CD4-positive, alpha-beta T cell (primary cell): ENCODE measurements around the gene SEMA3D. TPM values are rescaled to one million over a fixed set of nuclear protein-coding genes. Genes with fewer than 3 reads are reported as not detected.

Source experiments
- ATAC-seq: fragments of 200-7000 bp; cut with Tn5 transposase; one replicate; pipeline ENCODE4 v1.10.0; 2022; ENCODE audit warnings: mild to moderate bottlenecking; ENCODE audit not compliant: poor library complexity
- CTCF ChIA-PET: fragments of 350-600 bp; sonication (Branson Sonifier 250); formaldehyde crosslinking; loops from one replicate; lab custom pipeline; 2021; ENCODE audit warnings: antibody characterized with exemption, inconsistent platforms; lab: Charles Lee
- POLR2A ChIA-PET: fragments of 350-600 bp; sonication (Branson Sonifier 250); formaldehyde crosslinking; loops from one replicate; lab custom pipeline; 2021; ENCODE audit warnings: antibody characterized with exemption, inconsistent platforms; lab: Charles Lee
- DNase-seq, 14 experiments: peaks; one replicate each; pipeline ENCODE4 v3.0.0-alpha.2; 2013 to 2020; ENCODE audit warnings: mixed read lengths in 2 of 14
- H3K27ac ChIP-seq, 2 donors: one replicate each; pipeline versions ENCODE4 v1.5.1 to v1.7.0; 2013; ENCODE audit warnings: low read length in 2 of 2, low read depth in 1 of 2, mild to moderate bottlenecking in 1 of 2
- H3K27me3 ChIP-seq, 2 experiments: 1 replicate in 1 of 2; 2 replicates in 1 of 2; pipeline versions ENCODE4 v1.6.1 to v1.7.0; 2013; ENCODE audit warnings: low read length in 2 of 2, control low read depth in 1 of 2, mild to moderate bottlenecking in 1 of 2, moderate library complexity in 1 of 2; ENCODE audit not compliant: insufficient read depth in 2 of 2, control insufficient read depth in 1 of 2
- H3K36me3 ChIP-seq: one replicate; pipeline ENCODE4 v1.6.1; 2013; ENCODE audit warnings: low read length, control low read depth; ENCODE audit not compliant: insufficient read depth
- H3K4me1 ChIP-seq: one replicate; pipeline ENCODE4 v1.6.1; 2013; ENCODE audit warnings: low read length, control low read depth; ENCODE audit not compliant: insufficient read depth
- H3K4me3 ChIP-seq: one replicate; pipeline ENCODE4 v1.5.1; 2013; ENCODE audit warnings: mild to moderate bottlenecking, low read length, moderate library complexity
- H3K9me3 ChIP-seq, 2 experiments: 1 replicate in 1 of 2; 2 replicates in 1 of 2; pipeline versions ENCODE4 v1.6.1 to v1.7.0; 2013; ENCODE audit warnings: low read length in 2 of 2, mild to moderate bottlenecking in 2 of 2, control low read depth in 1 of 2, moderate library complexity in 1 of 2; ENCODE audit not compliant: control insufficient read depth in 1 of 2, insufficient read depth in 1 of 2
- H3K27ac Mint-ChIP-seq: one replicate; pipeline ENCODE4 v1.8.0; 2020; ENCODE audit warnings: mixed read lengths
- H3K27me3 Mint-ChIP-seq: one replicate; pipeline ENCODE4 v1.8.0; 2021; ENCODE audit warnings: mixed read lengths
- H3K36me3 Mint-ChIP-seq: one replicate; pipeline ENCODE4 v1.8.0; 2021; ENCODE audit warnings: low read depth, mixed read lengths
- H3K4me1 Mint-ChIP-seq: one replicate; pipeline ENCODE4 v1.8.0; 2021; ENCODE audit warnings: low read depth, mixed read lengths
- H3K4me3 Mint-ChIP-seq: one replicate; pipeline ENCODE4 v1.8.0; 2020; ENCODE audit warnings: mild to moderate bottlenecking, mixed read lengths
- H3K9me3 Mint-ChIP-seq: one replicate; pipeline ENCODE4 v1.8.0; 2020; ENCODE audit warnings: mixed read lengths
- CTCF ChIP-seq: fragments of 200-600 bp; IDR thresholded peaks from one replicate; pipeline ENCODE4 v1.8.0; 2022; ENCODE audit warnings: antibody characterized with exemption, mild to moderate bottlenecking
- intact Hi-C, 2 experiments: fragments of 100-400 bp; cut with DNase I in 1 of 2; cut with micrococcal nuclease in 1 of 2; formaldehyde crosslinking; loops; one replicate each; pipeline versions ENCODE4 v1.15.1 to v1.9.0; 2023 to 2025; cut with DNase I, micrococcal nuclease
- total RNA-seq, 174 experiments: library from RNA in 2 of 174; stranded (reverse) in 2 of 174; gene quantifications; one replicate each; pipeline ENCODE4 v1.2.3 and lab custom pipeline; 2021 to 2026

Gene SEMA3D
- total RNA-seq, 2 experiments from 2014 or later = not detected

- TF ChIP-seq CTCF = no peak
- H3K4me1 Mint-ChIP-seq = no peaks in the 10 kb centered on the region
- no peaks in the 10 kb centered on the region for H3K9me3 Mint-ChIP-seq
- ATAC-seq (no peak), DNase-seq (no peak)
- Histone ChIP-seq H3K9me3 (no peaks in the 10 kb centered on the region), H3K27me3 (no peaks in the 10 kb centered on the region), H3K36me3 (no peaks in the 10 kb centered on the region), H3K4me1 (no peaks in the 10 kb centered on the region), H3K4me3 (no peak overlapping the region), H3K27ac (no peak overlapping the region)
- no peaks in the 10 kb centered on the region for H3K27me3 Mint-ChIP-seq
- H3K4me3 Mint-ChIP-seq = no peak overlapping the region
- no peaks in the 10 kb centered on the region for H3K36me3 Mint-ChIP-seq
- H3K27ac Mint-ChIP-seq = no peak overlapping the region
- POLR2A ChIA-PET = no interaction called here
- CTCF ChIA-PET = no interaction called here
- intact Hi-C loops = no loop called here
Observed at GRCh38 chr7:85133006-85133405, 53.9 kb downstream of the SEMA3D start.

GRCh38 chr7:85130702-85131101 is 56.2 kb downstream of the SEMA3D start:
- Histone ChIP-seq H3K4me1 (no peaks in the 10 kb centered on the region), H3K9me3 (no peaks in the 10 kb centered on the region), H3K4me3 (no peak overlapping the region), H3K27me3 (no peaks in the 10 kb centered on the region), H3K36me3 (no peaks in the 10 kb centered on the region), H3K27ac (no peak overlapping the region)
- ATAC-seq (no peak), DNase-seq (no peak)
- intact Hi-C loops = no loop called here
- Mint-ChIP-seq H3K4me1 (no peaks in the 10 kb centered on the region), H3K4me3 (no peak overlapping the region), H3K36me3 (no peaks in the 10 kb centered on the region), H3K9me3 (no peaks in the 10 kb centered on the region), H3K27me3 (no peaks in the 10 kb centered on the region), H3K27ac (no peak overlapping the region)
- no peak for TF ChIP-seq CTCF
- ChIA-PET CTCF (no interaction called here), POLR2A (no interaction called here)

- H3K27ac Mint-ChIP-seq = no peak overlapping the region
- no peaks in the 10 kb centered on the region for H3K27me3 Mint-ChIP-seq
- Histone ChIP-seq H3K9me3 (no peaks in the 10 kb centered on the region), H3K27ac (no peak overlapping the region), H3K4me3 (no peak overlapping the region), H3K4me1 (no peaks in the 10 kb centered on the region), H3K36me3 (no peaks in the 10 kb centered on the region), H3K27me3 (no peaks in the 10 kb centered on the region)
- POLR2A ChIA-PET = no interaction called here
- H3K9me3 Mint-ChIP-seq = no peaks in the 10 kb centered on the region
- intact Hi-C loops = no loop called here
- CTCF ChIA-PET = no interaction called here
- no peak for TF ChIP-seq CTCF
- no peaks in the 10 kb centered on the region for H3K36me3 Mint-ChIP-seq
- DNase-seq (no peak), ATAC-seq (no peak)
- H3K4me1 Mint-ChIP-seq = no peaks in the 10 kb centered on the region
- no peak overlapping the region for H3K4me3 Mint-ChIP-seq
Observed at GRCh38 chr7:85126383-85126782, 60.5 kb downstream of the SEMA3D start.
